Right lung (tissue), 5 donors: ENCODE results near the gene STING1. TPM values are rescaled to one million over a fixed set of nuclear protein-coding genes. Genes with fewer than 3 reads are reported as not detected.
"Not testable (repeated sequence)": the region's sequence is repeated elsewhere in the genome, so short reads cannot be mapped to it uniquely, and the experiment has no call there.

ENCODE experiments used
- DNase-seq, 2 donors: peaks; one replicate each; pipeline ENCODE4 v3.0.0-alpha.2; 2013
- polyA plus RNA-seq, 5 donors: library from polyadenylated mRNA; unstranded; fragments of 120-200 nt; gene quantifications; one replicate each; pipeline versions ENCODE4 v1.2.1 to v1.2.3, GENCODE V29; 2013; ENCODE audit warnings: inconsistent platforms in 1 of 5, low replicate concordance in 1 of 5; ENCODE audit not compliant: insufficient read length in 5 of 5, insufficient read depth in 1 of 5

STING1 gene
- polyA plus RNA-seq, 5 donors: 55.4 to 79.5 (median 70.6) TPM

DNA sequence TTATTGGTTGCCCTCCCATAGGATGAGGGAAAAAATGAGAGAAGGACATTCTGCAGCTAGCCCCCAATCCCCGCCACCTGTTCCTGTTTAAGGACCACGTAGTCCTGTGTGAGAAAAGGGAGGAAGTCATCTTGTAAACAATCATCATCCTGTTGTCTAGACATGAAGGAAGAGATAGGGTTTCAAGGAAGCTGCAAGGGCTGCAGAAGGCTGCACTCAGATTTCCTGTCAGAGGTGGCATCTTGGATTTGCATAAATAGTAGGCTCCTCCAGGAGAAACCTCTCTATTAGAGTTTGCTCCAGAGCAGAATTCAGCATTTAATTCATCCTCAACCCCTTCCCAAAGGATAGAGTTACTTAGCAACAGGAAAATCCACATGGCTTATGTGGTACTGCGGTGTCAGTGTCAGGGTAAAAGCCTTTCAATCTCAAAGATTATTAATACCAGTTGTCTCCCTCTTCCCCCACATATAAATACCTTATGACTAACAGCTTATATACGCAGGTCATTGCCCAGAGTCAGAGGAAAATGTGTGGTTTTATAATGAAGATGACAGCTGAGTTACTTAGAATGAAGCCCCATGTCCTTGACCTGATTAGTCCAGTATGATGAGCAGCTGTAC lies 38.6 kb downstream of the STING1 start:
- DNase-seq: no peak

DNA sequence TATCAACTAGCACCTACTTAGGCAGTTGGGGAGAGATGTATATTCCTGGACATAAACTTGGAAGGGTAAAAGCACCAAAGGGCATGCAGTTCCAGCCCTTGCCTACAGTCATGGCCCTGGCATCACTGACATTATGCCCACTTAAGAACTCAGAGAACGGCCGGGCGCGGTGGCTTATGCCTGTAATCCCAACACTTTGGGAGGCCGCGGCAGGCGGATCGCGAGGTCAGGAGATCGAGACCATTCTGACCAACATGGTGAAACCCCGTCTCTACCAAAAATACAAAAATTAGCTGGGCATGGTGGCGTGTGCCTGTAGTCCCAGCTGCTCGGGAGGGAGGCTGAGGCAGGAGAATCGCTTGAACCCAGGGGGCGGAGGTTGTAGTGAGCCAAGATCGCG lies 42.1 kb downstream of the STING1 start:
- DNase-seq: not testable (repeated sequence)

- DNase-seq: peak; percentile 92 to 93
Observed at GRCh38 chr5:139439013-139439903, 43.3 kb downstream of the STING1 start, which contains the start of gene DNAJC18. Gene DNAJC18, minus strand, starts transcription at chr5:139439525. Its CDS starts 80 bp downstream, at chr5:139439445.

- DNase-seq: no peak
Observed at GRCh38 chr5:139438707-139439012, 43.9 kb downstream of the STING1 start.

DNA sequence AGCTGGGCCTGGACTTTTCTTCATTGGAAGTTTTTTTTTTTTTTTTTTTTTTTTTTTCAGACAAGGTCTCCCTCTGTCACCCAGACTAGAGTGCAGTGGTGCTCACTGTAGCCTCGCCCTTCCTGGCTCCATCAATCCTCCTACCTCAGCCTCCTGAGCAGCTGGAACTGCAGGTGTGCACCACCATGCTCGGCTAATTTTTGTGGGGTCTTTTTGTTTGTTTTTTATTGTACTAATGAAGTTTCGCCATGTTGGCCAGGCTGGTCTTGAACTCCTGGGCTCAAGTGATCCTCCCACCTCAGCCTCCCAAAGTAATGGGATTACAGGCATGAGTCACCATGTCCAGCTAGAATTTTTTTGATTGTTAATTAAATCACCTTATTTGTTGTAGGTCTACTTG lies 46.9 kb downstream of the STING1 start:
- no peak for DNase-seq

GRCh38 chr5:139431706-139432105 lies 50.9 kb downstream of the STING1 start:
- DNase-seq: no peak

DNA sequence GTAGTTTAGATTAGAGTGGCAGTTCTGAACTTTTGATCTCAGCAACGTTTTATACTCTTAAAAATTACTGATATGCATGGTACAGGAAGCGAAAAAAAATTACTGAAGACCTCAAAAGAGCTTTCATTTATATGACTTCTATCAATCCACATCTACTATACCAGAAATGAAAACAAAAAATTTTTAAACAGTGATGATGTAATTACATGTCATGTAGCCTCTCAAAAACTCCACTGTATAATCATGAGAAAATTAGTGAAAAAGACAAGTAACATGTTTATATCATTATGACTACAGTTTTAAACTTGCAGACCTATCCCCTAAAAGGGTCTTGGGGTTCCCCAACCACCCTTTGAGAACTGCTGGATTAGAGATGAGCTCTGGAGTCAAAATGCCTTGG lies 52.5 kb downstream of the STING1 start:
- no peak for DNase-seq

- no peak for DNase-seq
Observed at GRCh38 chr5:139426203-139426885, 56.2 kb downstream of the STING1 start.

Other genes starting within 250 kb of the STING1 start
- gene MATR3, start 189.0 kb downstream of the STING1 start, polyA plus RNA-seq: 100 to 1,000 TPM; 464 to 725 (median 623) TPM
- 100 to 1,000 TPM; 121 to 177 (median 143) TPM for gene PAIP2, start 140.9 kb downstream of the STING1 start, polyA plus RNA-seq
- 1 to 10 TPM; 1.1 to 1.9 (median 1.7) TPM for gene SLC23A1, start 99.5 kb downstream of the STING1 start, polyA plus RNA-seq
- 1 to 10 TPM in 1 of 5 donors, under 1 TPM in 4; 0.37 to 1.0 (median 0.81) TPM for gene MZB1, start 92.8 kb downstream of the STING1 start, polyA plus RNA-seq
- 1 to 10 TPM in 1 of 5 donors, under 1 TPM in 4; 0.60 to 3.0 (median 0.86) TPM for gene PROB1, start 87.7 kb downstream of the STING1 start, polyA plus RNA-seq
- gene SPATA24, start 78.7 kb downstream of the STING1 start, polyA plus RNA-seq: 10 to 100 TPM in 2 of 5 donors, 1 to 10 TPM in 3; 8.5 to 11.9 (median 9.4) TPM
- gene DNAJC18, start 43.2 kb downstream of the STING1 start, polyA plus RNA-seq: 10 to 100 TPM; 23.6 to 40.4 (median 34.2) TPM
- 10 to 100 TPM; 58.1 to 76.8 (median 67.5) TPM for gene ECSCR, start 20.0 kb downstream of the STING1 start, polyA plus RNA-seq
- gene SMIM33, start 11.8 kb downstream of the STING1 start, polyA plus RNA-seq: under 1 TPM in 1 of 5 donors, not detected in 4; 0.05 TPM
- gene UBE2D2, start 78.6 kb upstream of the STING1 start, polyA plus RNA-seq: 100 to 1,000 TPM; 139 to 179 (median 159) TPM
- gene CXXC5, start 165.6 kb upstream of the STING1 start, polyA plus RNA-seq: 10 to 100 TPM; 35.7 to 48.0 (median 40.1) TPM